ENCODE results near the gene GRID1.
A peak's percentile ranks its signal among the peaks of the same experiment; 100 is the strongest.

GRID1 gene

GRCh38 chr10:86294346-86295265, 72.0 kb downstream of the GRID1 start:
- peaks cover 8% of the 10 kb centered on the region for H3K27me3 Mint-ChIP-seq

GRCh38 chr10:86293396-86293791, 73.2 kb downstream of the GRID1 start:
- DNase-seq (no peak), ATAC-seq (no peak)
- Mint-ChIP-seq H3K4me1 (no peaks in the 10 kb centered on the region), H3K4me3 (no peak overlapping the region), H3K27me3 (peaks cover 8% of the 10 kb centered on the region), H3K27ac (no peak overlapping the region), H3K9me3 (no peaks in the 10 kb centered on the region)

More at GRCh38 chr10:86294346-86295265, 72.0 kb downstream of the GRID1 start:
- Mint-ChIP-seq H3K4me1 (no peaks in the 10 kb centered on the region), H3K27ac (no peak overlapping the region), H3K4me3 (no peak overlapping the region), H3K9me3 (no peaks in the 10 kb centered on the region)
- ATAC-seq (no peak), DNase-seq (no peak)

- H3K4me3 Mint-ChIP-seq, result no peak overlapping the region
- DNase-seq (no peak), ATAC-seq (no peak)
- H3K27me3 Mint-ChIP-seq, result peaks cover 8% of the 10 kb centered on the region
- peak overlapping the region in 1 of 2 donors; percentile 60 for H3K27ac Mint-ChIP-seq
- H3K9me3 Mint-ChIP-seq, result no peaks in the 10 kb centered on the region
- no peaks in the 10 kb centered on the region for H3K4me1 Mint-ChIP-seq
Observed at GRCh38 chr10:86292462-86293395, 73.9 kb downstream of the GRID1 start.

GRCh38 chr10:86291616-86292340, 74.8 kb downstream of the GRID1 start:
- H3K4me3 Mint-ChIP-seq, result no peak overlapping the region
- peaks cover 8% of the 10 kb centered on the region for H3K27me3 Mint-ChIP-seq
- H3K4me1 Mint-ChIP-seq, result no peaks in the 10 kb centered on the region
- no peaks in the 10 kb centered on the region for H3K9me3 Mint-ChIP-seq
- DNase-seq, result no peak
- peak; percentile 3 for ATAC-seq
- no peak overlapping the region for H3K27ac Mint-ChIP-seq

GRCh38 chr10:86290933-86291615, 75.5 kb downstream of the GRID1 start:
- Mint-ChIP-seq H3K4me3 (no peak overlapping the region), H3K27me3 (peaks cover 8% of the 10 kb centered on the region), H3K27ac (no peak overlapping the region), H3K9me3 (no peaks in the 10 kb centered on the region), H3K4me1 (no peaks in the 10 kb centered on the region)
- ATAC-seq (peak; percentile 31), DNase-seq (no peak)

- ATAC-seq, result no peak
- Mint-ChIP-seq H3K4me3 (no peak overlapping the region), H3K27me3 (peaks cover 7% of the 10 kb centered on the region), H3K4me1 (no peaks in the 10 kb centered on the region), H3K27ac (no peak overlapping the region), H3K9me3 (no peaks in the 10 kb centered on the region)
- no peak for DNase-seq
Observed at GRCh38 chr10:86289577-86289868, 77.1 kb downstream of the GRID1 start.

GRCh38 chr10:86288695-86289576, 77.7 kb downstream of the GRID1 start:
- peak overlapping the region in 1 of 2 donors; percentile 43 for H3K27ac Mint-ChIP-seq
- H3K27me3 Mint-ChIP-seq, result peaks cover 1% of the 10 kb centered on the region
- no peak for ATAC-seq
- H3K9me3 Mint-ChIP-seq, result no peaks in the 10 kb centered on the region
- H3K4me3 Mint-ChIP-seq, result no peak overlapping the region
- H3K4me1 Mint-ChIP-seq, result no peaks in the 10 kb centered on the region
- DNase-seq, result no peak

GRCh38 chr10:86287966-86288579, 78.5 kb downstream of the GRID1 start:
- DNase-seq, result no peak
- no peaks in the 10 kb centered on the region for H3K27me3 Mint-ChIP-seq
- no peak overlapping the region for H3K4me3 Mint-ChIP-seq
- no peak overlapping the region for H3K27ac Mint-ChIP-seq
- no peaks in the 10 kb centered on the region for H3K4me1 Mint-ChIP-seq
- ATAC-seq, result no peak
- H3K9me3 Mint-ChIP-seq, result no peaks in the 10 kb centered on the region

GRCh38 chr10:86287110-86287793, 79.3 kb downstream of the GRID1 start:
- DNase-seq (no peak), ATAC-seq (no peak)
- Mint-ChIP-seq H3K9me3 (no peaks in the 10 kb centered on the region), H3K27me3 (no peaks in the 10 kb centered on the region), H3K4me3 (no peak overlapping the region), H3K27ac (no peak overlapping the region), H3K4me1 (no peaks in the 10 kb centered on the region)

GRCh38 chr10:86286236-86287109, 80.1 kb downstream of the GRID1 start:
- no peaks in the 10 kb centered on the region for H3K4me1 Mint-ChIP-seq
- H3K9me3 Mint-ChIP-seq, result no peaks in the 10 kb centered on the region
- H3K27ac Mint-ChIP-seq, result no peak overlapping the region
- H3K27me3 Mint-ChIP-seq, result no peaks in the 10 kb centered on the region
- ATAC-seq, result no peak
- no peak overlapping the region for H3K4me3 Mint-ChIP-seq
- no peak for DNase-seq

- ATAC-seq, result no peak
- Mint-ChIP-seq H3K27me3 (no peaks in the 10 kb centered on the region), H3K27ac (no peak overlapping the region), H3K4me3 (no peak overlapping the region), H3K4me1 (no peaks in the 10 kb centered on the region), H3K9me3 (peaks cover 7 to 9% of the 10 kb centered on the region in 2 donors)
- DNase-seq, result no peak
Observed at GRCh38 chr10:86285136-86285790, 81.3 kb downstream of the GRID1 start.

GRCh38 chr10:86284355-86285105, 82.1 kb downstream of the GRID1 start:
- ATAC-seq (no peak), DNase-seq (no peak)
- peaks cover 9 to 10% of the 10 kb centered on the region in 2 donors for H3K9me3 Mint-ChIP-seq

More at GRCh38 chr10:86284355-86285105, 82.1 kb downstream of the GRID1 start:
- Mint-ChIP-seq H3K4me3 (no peak overlapping the region), H3K27me3 (no peaks in the 10 kb centered on the region), H3K4me1 (no peaks in the 10 kb centered on the region), H3K27ac (no peak overlapping the region)
